ENCODE measurements around the gene ANKMY2.

ANKMY2 gene

DNA sequence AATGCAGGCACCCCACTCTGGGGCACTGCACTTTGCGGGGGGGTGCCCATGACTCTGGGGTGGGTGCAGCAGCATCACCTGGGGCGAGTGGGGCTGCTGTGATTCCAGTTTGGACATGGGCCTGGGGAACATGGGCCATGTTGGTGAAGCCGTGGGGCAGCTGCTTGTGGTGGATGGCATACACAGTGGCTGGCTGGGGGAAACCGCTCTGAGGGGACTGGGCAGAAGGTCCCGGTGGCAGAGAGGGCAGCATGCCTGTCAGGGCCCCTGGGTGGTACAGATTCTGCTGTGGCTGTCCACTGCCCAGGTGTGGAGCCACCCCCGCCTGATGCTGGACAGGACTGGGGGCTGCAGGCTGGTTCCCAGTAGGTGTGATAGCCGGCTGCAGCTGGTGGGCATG is 61.7 kb downstream of the ANKMY2 start:
- Histone ChIP-seq H2AFZ (ENCODE audit: low read length) (no peak overlapping the region), H3K9ac (ENCODE audit: low read depth, low read length, poor library complexity, severe bottlenecking) (no peak overlapping the region), H4K20me1 (ENCODE audit: insufficient read depth, low read length, poor library complexity, severe bottlenecking) (no peaks in the 10 kb centered on the region), H3K4me1 (ENCODE audit: insufficient read depth, low read length, poor library complexity, severe bottlenecking) (no peaks in the 10 kb centered on the region), H3K36me3 (ENCODE audit: insufficient read depth, low read length) (no peaks in the 10 kb centered on the region), H3K27me3 (ENCODE audit: insufficient read depth, low read length, poor library complexity, severe bottlenecking) (no peaks in the 10 kb centered on the region), H3K79me2 (ENCODE audit: insufficient read depth, low read length) (no peaks in the 10 kb centered on the region), H3F3A (ENCODE audit: low read depth) (no peaks in the 10 kb centered on the region), H3K4me2 (ENCODE audit: low read depth, low read length, poor library complexity, severe bottlenecking) (no peak overlapping the region), H3K9me3 (ENCODE audit: insufficient read depth, low read depth, low read length) (no peaks in the 10 kb centered on the region), H3K9me2 (replicated peaks; ENCODE audit: low read depth, low read length) (no peaks in the 10 kb centered on the region), H3K4me3 (ENCODE audit: low read length, poor library complexity, severe bottlenecking) (no peak overlapping the region)
- TF ChIP-seq, protein P1, sequence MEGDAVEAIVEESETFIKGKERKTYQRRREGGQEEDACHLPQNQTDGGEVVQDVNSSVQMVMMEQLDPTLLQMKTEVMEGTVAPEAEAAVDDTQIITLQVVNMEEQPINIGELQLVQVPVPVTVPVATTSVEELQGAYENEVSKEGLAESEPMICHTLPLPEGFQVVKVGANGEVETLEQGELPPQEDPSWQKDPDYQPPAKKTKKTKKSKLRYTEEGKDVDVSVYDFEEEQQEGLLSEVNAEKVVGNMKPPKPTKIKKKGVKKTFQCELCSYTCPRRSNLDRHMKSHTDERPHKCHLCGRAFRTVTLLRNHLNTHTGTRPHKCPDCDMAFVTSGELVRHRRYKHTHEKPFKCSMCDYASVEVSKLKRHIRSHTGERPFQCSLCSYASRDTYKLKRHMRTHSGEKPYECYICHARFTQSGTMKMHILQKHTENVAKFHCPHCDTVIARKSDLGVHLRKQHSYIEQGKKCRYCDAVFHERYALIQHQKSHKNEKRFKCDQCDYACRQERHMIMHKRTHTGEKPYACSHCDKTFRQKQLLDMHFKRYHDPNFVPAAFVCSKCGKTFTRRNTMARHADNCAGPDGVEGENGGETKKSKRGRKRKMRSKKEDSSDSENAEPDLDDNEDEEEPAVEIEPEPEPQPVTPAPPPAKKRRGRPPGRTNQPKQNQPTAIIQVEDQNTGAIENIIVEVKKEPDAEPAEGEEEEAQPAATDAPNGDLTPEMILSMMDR (conservative IDR thresholded peaks at IDR 0.05; ENCODE audit: low read length), result no peak
- no peak for TF ChIP-seq EZH2phosphoT487 (IDR thresholded peaks at IDR 0.05; ENCODE audit: borderline replicate concordance)

DNA sequence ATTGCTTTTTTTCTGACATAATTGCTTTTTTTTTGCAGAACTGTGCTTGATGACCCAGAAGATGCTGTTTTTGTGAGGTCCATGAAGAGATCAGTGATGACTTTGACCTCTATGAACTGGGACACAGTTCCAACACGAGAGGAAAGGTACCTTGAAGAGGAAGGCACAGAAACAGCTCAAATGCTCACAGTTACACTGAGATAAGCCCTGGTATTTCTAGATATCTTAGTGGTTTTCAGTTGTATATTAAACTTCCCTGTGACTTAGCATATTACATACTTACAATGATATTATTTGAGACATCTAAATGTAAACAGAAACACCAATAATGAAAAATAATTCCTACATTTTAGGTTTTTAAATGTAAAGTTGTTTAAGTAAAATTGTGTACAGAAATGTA is 64.3 kb downstream of the ANKMY2 start:
- Histone ChIP-seq H3K9me2 (replicated peaks; ENCODE audit: low read depth, low read length) (no peaks in the 10 kb centered on the region), H3K4me2 (ENCODE audit: low read depth, low read length, poor library complexity, severe bottlenecking) (no peak overlapping the region), H3K79me2 (ENCODE audit: insufficient read depth, low read length) (no peaks in the 10 kb centered on the region), H4K20me1 (ENCODE audit: insufficient read depth, low read length, poor library complexity, severe bottlenecking) (no peaks in the 10 kb centered on the region), H2AFZ (ENCODE audit: low read length) (no peak overlapping the region), H3K9me3 (ENCODE audit: insufficient read depth, low read depth, low read length) (no peaks in the 10 kb centered on the region), H3K36me3 (ENCODE audit: insufficient read depth, low read length) (no peaks in the 10 kb centered on the region), H3K9ac (ENCODE audit: low read depth, low read length, poor library complexity, severe bottlenecking) (no peak overlapping the region), H3F3A (ENCODE audit: low read depth) (no peaks in the 10 kb centered on the region), H3K4me3 (ENCODE audit: low read length, poor library complexity, severe bottlenecking) (no peak overlapping the region), H3K27me3 (ENCODE audit: insufficient read depth, low read length, poor library complexity, severe bottlenecking) (no peaks in the 10 kb centered on the region), H3K4me1 (ENCODE audit: insufficient read depth, low read length, poor library complexity, severe bottlenecking) (no peaks in the 10 kb centered on the region)
- TF ChIP-seq, protein P1 (conservative IDR thresholded peaks at IDR 0.05; ENCODE audit: low read length), result no peak
- no peak for TF ChIP-seq EZH2phosphoT487 (IDR thresholded peaks at IDR 0.05; ENCODE audit: borderline replicate concordance)

DNA sequence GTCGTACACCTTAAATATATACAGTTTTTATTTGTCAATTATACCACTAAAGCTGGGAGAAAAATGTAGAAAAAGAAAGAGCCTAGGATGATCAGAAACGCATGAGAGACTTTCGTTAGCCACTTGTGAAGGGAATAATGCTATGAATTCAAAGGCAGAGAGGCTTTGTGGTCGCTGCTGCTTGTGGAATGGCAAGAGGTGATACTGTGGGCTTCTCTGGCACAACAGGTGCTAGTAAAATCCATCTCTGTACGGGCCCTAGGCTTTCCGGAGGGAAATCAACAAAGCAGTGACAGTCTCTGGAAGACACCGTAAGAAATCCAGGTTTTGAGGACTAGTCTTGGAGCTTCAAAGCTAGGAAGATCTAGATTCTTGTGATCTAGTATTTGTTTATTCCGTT is 66.3 kb downstream of the ANKMY2 start:
- Histone ChIP-seq H3K9ac (ENCODE audit: low read depth, low read length, poor library complexity, severe bottlenecking) (no peak overlapping the region), H3F3A (ENCODE audit: low read depth) (no peaks in the 10 kb centered on the region), H3K4me2 (ENCODE audit: low read depth, low read length, poor library complexity, severe bottlenecking) (no peak overlapping the region), H4K20me1 (ENCODE audit: insufficient read depth, low read length, poor library complexity, severe bottlenecking) (no peaks in the 10 kb centered on the region), H3K9me2 (replicated peaks; ENCODE audit: low read depth, low read length) (no peaks in the 10 kb centered on the region), H3K27me3 (ENCODE audit: insufficient read depth, low read length, poor library complexity, severe bottlenecking) (no peaks in the 10 kb centered on the region), H3K79me2 (ENCODE audit: insufficient read depth, low read length) (no peaks in the 10 kb centered on the region), H3K4me3 (ENCODE audit: low read length, poor library complexity, severe bottlenecking) (no peak overlapping the region), H3K9me3 (ENCODE audit: insufficient read depth, low read depth, low read length) (no peaks in the 10 kb centered on the region), H2AFZ (ENCODE audit: low read length) (no peak overlapping the region), H3K4me1 (ENCODE audit: insufficient read depth, low read length, poor library complexity, severe bottlenecking) (no peaks in the 10 kb centered on the region), H3K36me3 (ENCODE audit: insufficient read depth, low read length) (no peaks in the 10 kb centered on the region)
- no peak for TF ChIP-seq EZH2phosphoT487 (IDR thresholded peaks at IDR 0.05; ENCODE audit: borderline replicate concordance)
- TF ChIP-seq, protein P1 (conservative IDR thresholded peaks at IDR 0.05; ENCODE audit: low read length), result no peak
